Testis (tissue), 2 donors: Measurements from ENCODE around the gene ABTB2.

Experiments used
- POLR2A ChIP-seq: fragments of 450-650 bp; IDR thresholded peaks from one replicate; pipeline ENCODE4 v1.6.1; 2017; ENCODE audit warnings: antibody characterized with exemption, mild to moderate bottlenecking, moderate library complexity
- TF ChIP-seq, protein P1 (sequence below), 3 experiments: fragments of 450-650 bp in 2 of 3; fragments of 200-600 bp in 1 of 3; sonication (generic) in 1 of 3; IDR thresholded peaks; one replicate each; pipeline ENCODE4 v1.5.1; 2016 to 2019; ENCODE audit warnings: antibody characterized with exemption in 3 of 3, mild to moderate bottlenecking in 2 of 3, moderate library complexity in 1 of 3

DNA sequence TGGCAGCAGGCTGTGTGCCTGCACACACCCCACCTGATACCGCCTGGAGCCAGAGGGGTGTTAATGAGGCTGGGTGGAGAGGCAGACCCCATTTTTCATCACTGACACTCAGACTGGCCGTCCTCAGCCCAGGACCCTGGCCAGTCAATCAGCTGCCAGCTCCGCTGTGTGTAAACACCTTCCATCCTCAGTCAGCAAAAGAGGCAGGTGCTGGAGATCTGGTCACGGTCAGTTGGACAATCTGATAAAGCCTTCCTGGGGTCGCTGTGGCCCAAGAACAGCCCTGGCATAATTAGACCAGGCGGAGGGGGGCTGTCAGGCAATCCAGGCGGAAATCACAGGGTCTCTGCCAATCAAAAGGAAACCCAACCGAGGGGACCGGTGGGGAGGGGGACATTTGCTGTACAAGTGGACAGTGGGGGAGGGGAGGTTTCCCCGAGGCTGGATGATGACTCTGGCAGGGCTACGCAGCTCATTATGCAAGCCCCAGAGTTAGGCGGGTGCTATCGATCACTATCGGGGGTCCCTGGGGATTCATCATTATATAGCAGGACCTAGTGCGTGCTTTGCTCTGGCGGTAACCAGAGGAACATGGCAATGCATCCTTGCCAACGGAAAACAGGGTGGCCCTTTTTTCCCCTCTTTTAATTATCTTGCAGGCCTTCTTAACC, 72.9 kb downstream of the ABTB2 start:
- TF ChIP-seq, protein P1, sequence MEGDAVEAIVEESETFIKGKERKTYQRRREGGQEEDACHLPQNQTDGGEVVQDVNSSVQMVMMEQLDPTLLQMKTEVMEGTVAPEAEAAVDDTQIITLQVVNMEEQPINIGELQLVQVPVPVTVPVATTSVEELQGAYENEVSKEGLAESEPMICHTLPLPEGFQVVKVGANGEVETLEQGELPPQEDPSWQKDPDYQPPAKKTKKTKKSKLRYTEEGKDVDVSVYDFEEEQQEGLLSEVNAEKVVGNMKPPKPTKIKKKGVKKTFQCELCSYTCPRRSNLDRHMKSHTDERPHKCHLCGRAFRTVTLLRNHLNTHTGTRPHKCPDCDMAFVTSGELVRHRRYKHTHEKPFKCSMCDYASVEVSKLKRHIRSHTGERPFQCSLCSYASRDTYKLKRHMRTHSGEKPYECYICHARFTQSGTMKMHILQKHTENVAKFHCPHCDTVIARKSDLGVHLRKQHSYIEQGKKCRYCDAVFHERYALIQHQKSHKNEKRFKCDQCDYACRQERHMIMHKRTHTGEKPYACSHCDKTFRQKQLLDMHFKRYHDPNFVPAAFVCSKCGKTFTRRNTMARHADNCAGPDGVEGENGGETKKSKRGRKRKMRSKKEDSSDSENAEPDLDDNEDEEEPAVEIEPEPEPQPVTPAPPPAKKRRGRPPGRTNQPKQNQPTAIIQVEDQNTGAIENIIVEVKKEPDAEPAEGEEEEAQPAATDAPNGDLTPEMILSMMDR (IDR thresholded peaks at IDR 0.05), result no peak
- no peak for TF ChIP-seq POLR2A
